Measurements from ENCODE around the gene BICD2.

- TF ChIP-seq EZH2 (IDR thresholded peaks at IDR 0.05; ENCODE audit: borderline replicate concordance, low read depth, low read length, severe bottlenecking) (no peak), CTCF (IDR thresholded peaks at IDR 0.05; ENCODE audit: borderline replicate concordance, extremely low read depth, low read length, poor library complexity, severe bottlenecking) (no peak)
These were observed 4.7 kb upstream of the BICD2 start for GRCh38 chr9:92769286-92769685.
